Stimulated activated naive CD8-positive, alpha-beta T cell treated with anti-CD3 and anti-CD28 coated beads, Interleukin-15, Interleukin-2, amounts not matched to agents 100 ng/mL and 50 ng/mL, for 24 hours (primary cell): Measurements from ENCODE around the gene FBLIM1.
"Not testable (repeated sequence)": the region's sequence is repeated elsewhere in the genome, so short reads cannot be mapped to it uniquely, and the experiment has no call there.

Experiments
- H3K27ac Mint-ChIP-seq: one replicate; pipeline ENCODE4 v1.8.0; 2021; ENCODE audit warnings: mild to moderate bottlenecking, mixed read lengths
- H3K27me3 Mint-ChIP-seq: one replicate; pipeline ENCODE4 v1.8.0; 2021; ENCODE audit warnings: mixed read lengths
- H3K36me3 Mint-ChIP-seq: one replicate; pipeline ENCODE4 v1.8.0; 2021; ENCODE audit warnings: low read depth, mixed read lengths
- H3K4me1 Mint-ChIP-seq: one replicate; pipeline ENCODE4 v1.8.0; 2021; ENCODE audit warnings: low read depth, mixed read lengths
- H3K4me3 Mint-ChIP-seq: one replicate; pipeline ENCODE4 v1.8.0; 2021; ENCODE audit warnings: mild to moderate bottlenecking, mixed read lengths
- H3K9me3 Mint-ChIP-seq: one replicate; pipeline ENCODE4 v1.8.0; 2021; ENCODE audit warnings: mixed read lengths

Gene FBLIM1

DNA sequence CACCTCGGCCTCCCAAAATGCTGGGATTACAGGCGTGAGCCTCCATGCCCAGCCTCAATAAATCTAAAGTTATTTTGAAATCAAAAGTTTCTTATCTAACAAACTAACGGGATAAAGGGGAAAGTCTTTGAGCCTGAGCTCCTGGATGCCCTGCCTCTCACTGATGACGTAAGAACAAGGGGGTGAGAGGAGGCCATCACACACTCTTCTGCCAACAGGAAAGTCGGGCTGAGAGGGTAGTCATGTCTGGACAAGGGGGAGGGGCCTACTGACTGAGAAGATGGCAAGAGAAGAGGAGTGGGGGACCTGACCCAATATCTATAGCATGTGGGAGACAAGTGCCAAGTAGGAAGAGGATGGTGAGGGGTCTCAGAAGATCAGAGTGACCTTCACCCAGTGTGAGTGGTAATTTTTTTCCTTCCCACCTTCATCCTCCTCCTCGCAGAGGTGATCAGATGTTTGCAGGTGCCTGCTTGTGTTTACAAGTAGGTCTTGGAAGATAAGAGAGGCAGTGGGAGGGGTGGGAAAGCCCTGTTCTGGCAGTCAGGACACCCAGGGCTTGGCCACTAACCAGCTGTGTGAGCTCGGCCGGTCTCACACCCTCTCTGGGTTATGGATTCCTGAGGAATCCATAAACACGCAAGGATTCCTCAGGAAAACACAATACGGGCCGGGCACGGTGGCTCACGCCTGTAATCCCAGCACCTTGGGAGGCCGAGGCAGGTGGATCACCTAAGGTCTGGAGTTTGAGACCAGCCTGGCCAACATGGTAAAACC lies 39.2 kb downstream of the FBLIM1 start:
- H3K27me3 Mint-ChIP-seq, result no peaks in the 10 kb centered on the region
- peaks cover 19% of the 10 kb centered on the region for H3K4me1 Mint-ChIP-seq
- H3K27ac Mint-ChIP-seq, result no peak overlapping the region
- H3K36me3 Mint-ChIP-seq, result no peaks in the 10 kb centered on the region
- no peak overlapping the region for H3K4me3 Mint-ChIP-seq
- no peaks in the 10 kb centered on the region for H3K9me3 Mint-ChIP-seq

DNA sequence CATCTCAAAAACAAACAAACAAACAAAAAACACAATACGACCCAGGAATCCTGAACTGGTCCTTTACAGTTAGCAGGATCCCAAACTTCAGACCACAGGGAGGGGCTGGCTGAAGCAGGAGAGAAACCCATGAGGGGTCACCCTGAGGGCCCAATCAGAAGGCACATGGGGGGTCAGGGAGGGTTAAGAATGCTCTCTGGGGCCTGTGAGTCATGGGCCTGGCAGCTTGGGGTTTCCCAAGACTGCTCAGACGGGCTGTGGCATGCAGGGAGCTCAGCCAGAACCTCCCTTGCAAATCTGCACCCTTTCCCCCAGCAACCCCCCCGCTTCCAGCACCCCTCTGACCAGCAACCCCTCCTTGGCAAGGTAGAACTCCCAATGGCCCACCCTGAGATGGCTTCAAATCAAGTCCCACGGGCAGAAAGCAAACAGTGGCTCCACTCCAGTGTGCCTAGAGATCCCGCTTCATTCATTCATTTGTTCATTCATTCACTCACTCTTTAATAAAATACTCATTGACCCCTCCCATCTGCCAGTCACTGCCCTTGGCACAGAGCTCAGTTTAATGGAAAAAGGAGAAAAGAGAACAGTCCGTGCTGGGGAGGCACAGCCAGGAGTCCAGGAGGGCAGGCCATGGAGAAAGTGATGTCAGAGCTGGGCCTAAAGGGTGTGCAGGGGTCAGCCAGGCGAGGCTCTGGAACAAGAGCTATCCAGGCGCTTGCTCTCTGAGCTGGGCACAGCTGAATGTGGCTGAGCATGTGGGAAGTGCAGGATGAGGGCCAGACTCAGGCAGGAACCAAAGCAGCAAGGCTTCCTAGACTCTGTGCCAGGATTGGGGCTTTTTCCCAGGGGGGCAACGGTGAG lies 40.6 kb downstream of the FBLIM1 start:
- Mint-ChIP-seq H3K36me3 (no peaks in the 10 kb centered on the region), H3K4me3 (no peak overlapping the region), H3K9me3 (no peaks in the 10 kb centered on the region), H3K4me1 (peaks cover 19% of the 10 kb centered on the region), H3K27me3 (peaks cover 4% of the 10 kb centered on the region), H3K27ac (no peak overlapping the region)

DNA sequence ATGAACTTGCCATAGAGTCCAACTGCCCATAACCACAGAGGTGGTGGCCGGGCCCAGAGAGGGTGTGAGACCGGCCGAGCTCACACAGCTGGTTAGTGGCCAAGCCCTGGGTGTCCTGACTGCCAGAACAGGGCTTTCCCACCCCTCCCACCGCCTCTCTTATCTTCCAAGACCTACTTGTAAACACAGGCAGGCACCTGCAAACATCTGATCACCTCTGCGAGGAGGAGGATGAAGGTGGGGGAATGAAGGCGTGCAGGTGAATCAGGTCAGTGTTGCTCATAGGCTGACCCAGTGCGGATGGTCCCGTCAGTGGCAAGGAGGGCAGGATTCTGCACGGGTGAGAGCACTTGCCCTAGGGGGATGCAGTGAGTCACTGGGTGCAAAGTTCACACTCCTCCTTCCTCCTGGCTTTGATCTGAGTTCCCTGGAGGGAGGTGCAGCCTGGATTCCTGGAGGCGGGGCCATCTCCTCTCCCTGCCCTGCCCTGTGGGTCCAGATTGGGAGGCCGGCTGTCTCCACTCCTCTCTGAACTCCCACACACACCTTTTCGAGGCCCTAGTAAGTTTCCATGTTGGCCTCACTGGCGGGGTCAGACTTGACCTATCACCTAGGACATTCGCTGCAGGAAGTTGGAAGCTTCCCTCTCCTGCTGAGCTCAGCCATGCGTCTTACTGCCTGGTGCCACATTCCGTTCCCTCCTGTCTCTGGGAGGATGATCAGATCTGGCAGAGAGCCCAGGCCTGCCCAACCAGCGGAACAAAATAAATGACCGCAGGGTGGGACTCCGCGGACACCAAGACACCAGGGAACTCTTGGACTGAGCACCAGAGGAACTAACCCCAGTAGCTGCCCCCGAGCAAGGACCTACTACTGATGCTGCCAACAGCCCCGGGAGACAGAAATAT lies 41.6 kb downstream of the FBLIM1 start:
- Mint-ChIP-seq H3K27me3 (peaks cover 4% of the 10 kb centered on the region), H3K4me1 (peaks cover 15% of the 10 kb centered on the region), H3K4me3 (no peak overlapping the region), H3K9me3 (no peaks in the 10 kb centered on the region), H3K27ac (no peak overlapping the region), H3K36me3 (no peaks in the 10 kb centered on the region)

DNA sequence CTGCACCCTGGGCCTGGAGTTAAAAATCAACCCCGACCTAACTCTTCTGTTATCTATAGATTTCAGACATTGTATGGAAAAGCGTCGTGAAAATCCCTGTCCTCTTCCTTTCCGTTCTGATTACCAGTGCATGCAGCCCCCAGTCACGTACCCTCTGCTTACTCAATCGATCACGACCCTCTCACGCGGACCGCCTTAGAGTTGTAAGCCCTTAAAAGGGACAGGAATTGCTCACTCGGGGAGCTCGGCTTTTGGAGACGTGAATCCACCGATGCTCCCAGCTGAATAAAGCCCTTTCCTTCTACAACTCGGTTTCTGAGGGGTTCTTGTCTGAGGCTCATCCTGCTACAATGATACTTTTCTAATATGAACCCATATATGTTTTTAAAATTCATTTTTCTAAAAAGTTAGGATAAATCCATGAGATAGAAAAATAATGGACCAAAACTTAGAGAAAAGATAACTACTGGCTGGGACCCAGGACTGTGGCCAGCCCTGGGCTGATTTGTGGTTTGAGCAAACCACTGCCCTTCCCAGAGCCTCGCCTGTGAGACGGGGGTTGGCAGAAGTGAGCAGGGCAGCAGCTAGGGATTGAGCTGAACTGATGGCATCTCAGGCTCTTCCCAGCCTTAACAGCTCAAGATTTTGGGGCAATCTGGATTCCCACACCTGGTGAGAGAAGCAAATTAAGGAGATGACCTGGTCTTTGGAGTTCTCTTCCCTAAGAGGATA lies 43.8 kb downstream of the FBLIM1 start:
- Mint-ChIP-seq H3K4me1 (peaks cover 8% of the 10 kb centered on the region), H3K4me3 (no peak overlapping the region), H3K36me3 (no peaks in the 10 kb centered on the region), H3K27ac (no peak overlapping the region), H3K9me3 (no peaks in the 10 kb centered on the region), H3K27me3 (peaks cover 4% of the 10 kb centered on the region)

DNA sequence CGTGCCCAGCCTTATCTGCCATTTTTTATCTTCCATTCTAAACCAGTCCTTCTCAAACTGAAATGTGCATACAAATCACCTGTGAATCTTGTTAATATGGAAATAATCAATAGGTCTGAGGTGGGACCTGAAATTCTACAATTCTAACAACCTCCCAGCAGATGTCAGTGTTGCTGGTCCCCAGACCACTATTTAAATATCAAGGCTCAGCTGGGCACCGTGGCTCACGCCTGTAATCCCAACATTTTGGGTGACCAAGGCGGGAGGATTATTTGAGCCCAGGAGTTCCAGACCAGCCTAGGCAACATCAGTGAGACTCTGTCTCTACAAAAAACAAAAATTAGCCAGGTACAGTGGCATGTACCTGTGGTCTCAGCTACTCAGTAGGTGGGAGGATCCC lies 44.8 kb downstream of the FBLIM1 start:
- H3K4me1 Mint-ChIP-seq, result peaks cover 8% of the 10 kb centered on the region
- peaks cover 4% of the 10 kb centered on the region for H3K27me3 Mint-ChIP-seq
- H3K4me3 Mint-ChIP-seq, result no peak overlapping the region
- no peak overlapping the region for H3K27ac Mint-ChIP-seq
- H3K9me3 Mint-ChIP-seq, result no peaks in the 10 kb centered on the region
- no peaks in the 10 kb centered on the region for H3K36me3 Mint-ChIP-seq

DNA sequence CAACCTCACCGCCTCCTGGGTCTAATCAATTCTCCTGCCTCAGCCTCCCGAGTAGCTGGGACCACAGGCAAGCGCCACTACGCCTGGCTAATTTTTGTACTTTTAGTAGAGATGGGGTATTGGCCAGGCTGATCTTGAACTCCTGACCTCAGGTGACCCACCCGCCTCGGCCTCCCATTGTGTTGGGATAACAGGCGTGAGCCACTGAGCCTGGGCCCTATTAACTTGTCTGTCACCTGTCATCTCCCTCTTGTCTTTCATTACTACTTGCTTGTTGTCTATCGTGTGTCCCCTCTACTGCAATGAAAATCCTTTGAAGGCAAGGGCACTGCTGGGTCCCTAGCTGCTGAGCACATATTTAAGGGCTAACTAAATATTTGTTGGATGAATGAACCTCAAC lies 45.5 kb downstream of the FBLIM1 start:
- Mint-ChIP-seq H3K27ac (no peak overlapping the region), H3K27me3 (peaks cover 4% of the 10 kb centered on the region), H3K4me1 (peaks cover 5% of the 10 kb centered on the region), H3K36me3 (no peaks in the 10 kb centered on the region), H3K4me3 (no peak overlapping the region), H3K9me3 (no peaks in the 10 kb centered on the region)

DNA sequence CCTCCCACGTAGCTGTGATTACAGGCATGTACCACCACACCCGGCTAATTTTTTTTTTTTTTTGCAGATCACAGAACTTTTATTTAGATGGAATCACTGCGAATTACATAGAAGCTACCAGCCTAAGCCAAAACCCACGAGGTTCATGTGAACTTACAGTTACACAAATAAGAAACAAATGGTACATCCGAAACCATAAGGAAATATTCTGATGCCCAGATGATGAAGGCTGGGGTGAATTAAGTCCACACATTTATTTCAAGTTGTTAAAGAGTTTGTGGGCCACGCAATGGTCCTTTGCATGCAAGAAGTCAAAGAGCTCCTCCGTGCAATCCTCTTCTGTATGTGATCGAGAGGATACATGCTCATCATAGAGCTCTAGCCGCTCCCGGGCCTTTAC lies 48.5 kb downstream of the FBLIM1 start:
- no peaks in the 10 kb centered on the region for H3K36me3 Mint-ChIP-seq
- H3K27me3 Mint-ChIP-seq, result peaks cover 4% of the 10 kb centered on the region
- H3K9me3 Mint-ChIP-seq, result no peaks in the 10 kb centered on the region
- no peak overlapping the region for H3K4me3 Mint-ChIP-seq
- H3K4me1 Mint-ChIP-seq, result no peaks in the 10 kb centered on the region
- no peak overlapping the region for H3K27ac Mint-ChIP-seq

DNA sequence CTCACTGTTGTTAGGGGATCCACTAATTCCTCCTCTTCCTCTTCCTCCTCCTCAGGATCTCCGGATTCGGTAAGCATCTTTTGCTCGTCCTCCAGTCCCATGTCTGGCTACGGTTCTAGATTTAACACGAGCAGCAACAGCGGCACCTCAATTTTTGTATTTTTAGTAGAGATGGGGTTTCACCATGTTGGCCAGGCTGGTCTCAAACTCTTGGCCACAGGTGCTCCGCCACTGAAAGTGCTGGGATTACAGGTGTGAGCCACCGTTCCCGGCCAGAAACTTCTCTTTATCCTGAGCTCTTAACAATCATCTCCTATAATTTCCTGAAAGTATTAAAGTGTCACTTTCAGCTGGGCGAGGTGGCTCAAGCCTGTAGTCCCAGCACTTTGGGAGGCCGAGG lies 49.0 kb downstream of the FBLIM1 start, which contains the start of gene UQCRHL:
Gene UQCRHL (minus strand): TSS at position 101 of the 400 bp plus-strand sequence. CDS start 0 bp downstream, at position 101.
- not testable (repeated sequence) for H3K27ac Mint-ChIP-seq, H3K4me1 Mint-ChIP-seq

DNA sequence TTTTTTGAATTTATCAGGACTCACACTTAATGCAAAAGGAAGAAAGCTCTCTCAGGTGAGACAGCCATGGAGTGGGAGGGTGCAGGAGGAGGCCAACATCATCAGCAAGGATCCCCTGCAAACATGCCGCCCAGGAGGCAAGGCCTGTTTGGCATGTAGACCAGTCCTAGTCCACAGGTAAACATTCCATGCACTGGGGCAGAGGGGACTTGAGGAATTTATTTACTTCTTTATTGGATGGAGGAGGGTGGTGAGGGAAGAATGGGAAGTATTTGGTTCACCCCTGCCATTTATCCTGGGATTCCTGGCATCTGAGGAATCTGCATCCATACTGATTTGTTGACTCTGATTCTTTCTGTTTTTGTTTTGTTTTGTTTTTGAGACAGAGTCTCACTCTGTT lies 50.4 kb downstream of the FBLIM1 start:
- no peaks in the 10 kb centered on the region for H3K27me3 Mint-ChIP-seq
- H3K4me1 Mint-ChIP-seq, result no peaks in the 10 kb centered on the region
- H3K36me3 Mint-ChIP-seq, result no peaks in the 10 kb centered on the region
- no peak overlapping the region for H3K4me3 Mint-ChIP-seq
- H3K9me3 Mint-ChIP-seq, result no peaks in the 10 kb centered on the region
- no peak overlapping the region for H3K27ac Mint-ChIP-seq

More for the DNA sequence above, 49.0 kb downstream of the FBLIM1 start, which contains the start of gene UQCRHL:
- H3K36me3 Mint-ChIP-seq, H3K9me3 Mint-ChIP-seq, H3K4me3 Mint-ChIP-seq, H3K27me3 Mint-ChIP-seq: not testable (repeated sequence)

DNA sequence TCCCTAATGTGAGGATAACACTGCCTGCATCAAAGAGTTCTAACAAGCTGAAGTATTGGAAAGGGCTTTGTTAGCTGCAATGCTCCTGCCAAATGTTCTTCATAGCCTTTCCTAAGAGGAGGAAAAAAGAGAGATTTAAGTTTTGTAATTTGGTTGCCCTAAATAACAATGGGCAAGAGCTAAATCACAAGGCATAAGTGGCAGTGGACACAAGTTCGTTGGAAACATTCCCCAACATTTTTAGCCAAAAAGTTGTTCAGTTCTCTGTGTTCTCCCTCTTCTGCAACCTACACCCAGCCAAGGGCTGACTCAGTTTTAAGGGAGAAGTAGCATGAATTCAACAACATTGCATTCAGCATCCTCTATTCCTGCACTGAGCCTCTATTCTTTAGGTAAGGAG lies 51.5 kb downstream of the FBLIM1 start:
- Mint-ChIP-seq H3K36me3 (no peaks in the 10 kb centered on the region), H3K27me3 (no peaks in the 10 kb centered on the region), H3K4me1 (no peaks in the 10 kb centered on the region), H3K4me3 (no peak overlapping the region), H3K27ac (no peak overlapping the region), H3K9me3 (no peaks in the 10 kb centered on the region)

DNA sequence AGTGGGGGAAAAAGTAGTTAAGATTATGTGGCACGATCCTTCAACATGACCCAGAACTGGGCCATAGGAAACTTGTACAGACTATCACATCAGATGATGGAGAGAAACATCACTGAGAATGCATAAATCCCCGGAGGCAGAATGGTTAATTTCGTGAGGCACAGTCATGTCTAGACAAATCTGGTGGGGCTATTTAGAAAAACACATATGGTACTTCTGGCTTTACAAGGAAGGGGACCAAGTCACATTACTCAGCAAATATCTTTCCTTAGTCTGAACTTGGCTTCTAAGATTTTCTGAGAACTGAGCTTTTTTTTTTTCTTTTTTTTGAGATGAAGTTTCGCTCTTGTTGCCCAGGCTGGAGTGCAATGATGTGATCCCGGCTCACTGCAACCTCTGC lies 58.1 kb downstream of the FBLIM1 start:
- Mint-ChIP-seq H3K4me1 (peaks cover 9% of the 10 kb centered on the region), H3K4me3 (no peak overlapping the region), H3K27ac (no peak overlapping the region), H3K36me3 (no peaks in the 10 kb centered on the region), H3K9me3 (no peaks in the 10 kb centered on the region), H3K27me3 (no peaks in the 10 kb centered on the region)

DNA sequence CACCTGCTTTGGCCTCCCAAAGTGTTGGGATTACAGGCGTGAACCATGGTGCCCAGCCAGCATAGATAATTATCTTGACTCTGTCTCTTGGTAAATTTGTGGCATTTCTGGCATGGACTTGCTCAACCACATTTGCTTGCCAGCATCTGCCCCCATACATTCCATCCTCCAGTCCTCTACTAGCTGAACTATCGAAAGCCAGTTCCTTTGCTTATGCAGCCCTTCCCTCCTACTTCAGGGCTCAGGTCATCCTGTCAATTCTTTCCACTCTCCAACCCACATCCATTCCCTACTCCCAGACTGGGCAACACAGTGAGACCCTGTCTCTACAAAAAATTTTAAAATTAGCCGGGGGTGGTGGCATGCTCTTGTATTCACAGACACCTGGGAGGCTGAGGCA lies 61.9 kb downstream of the FBLIM1 start:
- Mint-ChIP-seq H3K27ac (no peak overlapping the region), H3K9me3 (no peaks in the 10 kb centered on the region), H3K4me1 (peaks cover 12% of the 10 kb centered on the region), H3K4me3 (no peak overlapping the region), H3K27me3 (no peaks in the 10 kb centered on the region), H3K36me3 (no peaks in the 10 kb centered on the region)

DNA sequence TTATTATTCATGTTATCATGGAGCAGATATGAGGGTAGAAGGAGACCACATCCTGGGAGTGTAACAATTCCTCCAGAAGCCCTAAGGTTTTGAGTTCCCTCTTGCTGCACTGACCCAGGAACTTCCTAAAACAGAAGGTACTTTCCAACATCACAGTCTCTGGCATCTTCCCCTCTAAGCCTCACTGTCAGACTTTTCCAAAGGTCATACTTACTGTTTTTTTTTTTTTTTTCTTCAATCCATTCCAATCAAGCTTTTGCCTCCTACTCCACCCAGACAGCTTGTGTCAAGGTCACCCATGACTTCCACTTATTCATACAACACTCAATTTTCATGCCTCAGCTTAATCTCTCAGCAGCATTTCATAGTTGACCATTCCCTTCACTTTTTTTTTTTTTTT lies 67.2 kb downstream of the FBLIM1 start:
- H3K9me3 Mint-ChIP-seq, result no peaks in the 10 kb centered on the region
- no peaks in the 10 kb centered on the region for H3K27me3 Mint-ChIP-seq
- H3K4me3 Mint-ChIP-seq, result no peak overlapping the region
- H3K4me1 Mint-ChIP-seq, result peaks cover 21% of the 10 kb centered on the region
- no peak overlapping the region for H3K27ac Mint-ChIP-seq
- no peaks in the 10 kb centered on the region for H3K36me3 Mint-ChIP-seq

DNA sequence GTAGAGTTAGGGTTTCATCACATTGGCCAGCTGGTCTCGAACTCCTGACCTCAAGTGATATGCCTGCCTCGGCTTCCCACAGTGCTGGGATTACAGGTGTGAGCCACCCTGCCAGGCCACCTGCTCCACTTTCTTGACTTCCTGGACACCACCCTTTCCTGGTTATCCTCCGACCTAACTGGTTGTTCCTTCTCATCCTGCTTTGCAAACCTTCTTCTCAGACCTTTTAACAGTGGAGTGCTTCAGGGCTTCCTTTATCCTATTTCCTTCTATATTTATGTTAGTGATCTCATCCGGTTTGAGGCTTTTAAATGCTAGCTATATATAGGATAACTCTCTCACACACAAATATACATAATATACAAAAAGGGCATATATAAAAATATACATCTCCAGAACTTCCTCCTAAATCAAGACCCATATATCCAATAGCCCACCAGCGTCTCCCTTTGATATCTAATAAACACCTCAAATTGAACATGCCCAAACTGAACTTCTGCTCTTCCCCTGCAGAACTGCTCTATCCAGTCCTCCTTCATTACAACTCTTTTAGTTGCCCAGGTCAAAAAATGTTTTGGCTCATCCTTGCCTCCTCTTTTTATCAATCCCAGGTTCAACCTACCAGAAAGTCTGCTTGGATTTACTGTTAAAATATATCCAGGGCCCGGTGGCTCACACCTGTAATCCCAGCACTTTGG lies 68.4 kb downstream of the FBLIM1 start:
- no peaks in the 10 kb centered on the region for H3K9me3 Mint-ChIP-seq
- peaks cover 29% of the 10 kb centered on the region for H3K4me1 Mint-ChIP-seq
- H3K36me3 Mint-ChIP-seq, result peaks cover 4% of the 10 kb centered on the region
- no peaks in the 10 kb centered on the region for H3K27me3 Mint-ChIP-seq
- H3K27ac Mint-ChIP-seq, result no peak overlapping the region
- H3K4me3 Mint-ChIP-seq, result no peak overlapping the region
